GM19438 (cell line): ENCODE results near the gene SLC26A1.

ENCODE experiments used
- ATAC-seq: cut with Tn5 transposase; IDR thresholded peaks from one replicate; pipeline ENCODE4 v1.9.1; 2021; ENCODE audit warnings: low read depth; ENCODE audit not compliant: unreplicated experiment

The SLC26A1 gene

GRCh38 chr4:957231-957580 is 36.0 kb downstream of the SLC26A1 start:
- ATAC-seq = no peak

DNA sequence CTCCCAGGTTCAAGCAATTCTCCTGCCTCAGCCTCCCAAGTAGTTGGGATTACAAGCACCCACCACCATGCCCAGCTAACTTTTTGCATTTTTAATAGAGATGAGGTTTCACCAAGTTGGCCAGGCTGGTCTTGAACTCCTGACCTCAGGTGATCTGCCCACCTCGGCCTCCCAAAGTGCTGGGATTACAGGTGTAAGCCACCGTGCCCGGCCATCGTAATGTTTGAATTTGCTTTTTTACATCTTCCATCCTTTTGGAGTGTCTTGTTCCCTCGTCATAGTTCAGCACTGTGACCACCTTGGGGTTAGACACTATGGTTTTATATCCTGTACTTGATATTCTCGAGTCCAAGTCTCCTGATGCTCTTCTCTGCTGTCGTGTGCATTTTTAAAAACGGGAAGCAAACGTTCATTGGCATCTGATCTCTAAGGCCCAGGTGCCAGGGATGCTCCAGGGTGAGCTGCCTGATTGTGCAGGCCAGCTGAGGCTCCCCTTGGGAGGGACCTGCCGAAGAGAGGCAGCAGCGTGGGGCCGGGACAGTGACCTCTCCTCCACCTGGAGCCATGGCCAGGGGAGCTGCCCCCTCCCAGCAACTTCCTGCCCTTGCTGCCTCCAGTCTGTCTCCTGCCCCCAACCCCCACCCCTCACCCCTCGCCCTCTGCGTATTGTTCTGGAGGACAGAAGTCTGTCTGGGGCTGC is 36.5 kb downstream of the SLC26A1 start:
- no peak for ATAC-seq

DNA sequence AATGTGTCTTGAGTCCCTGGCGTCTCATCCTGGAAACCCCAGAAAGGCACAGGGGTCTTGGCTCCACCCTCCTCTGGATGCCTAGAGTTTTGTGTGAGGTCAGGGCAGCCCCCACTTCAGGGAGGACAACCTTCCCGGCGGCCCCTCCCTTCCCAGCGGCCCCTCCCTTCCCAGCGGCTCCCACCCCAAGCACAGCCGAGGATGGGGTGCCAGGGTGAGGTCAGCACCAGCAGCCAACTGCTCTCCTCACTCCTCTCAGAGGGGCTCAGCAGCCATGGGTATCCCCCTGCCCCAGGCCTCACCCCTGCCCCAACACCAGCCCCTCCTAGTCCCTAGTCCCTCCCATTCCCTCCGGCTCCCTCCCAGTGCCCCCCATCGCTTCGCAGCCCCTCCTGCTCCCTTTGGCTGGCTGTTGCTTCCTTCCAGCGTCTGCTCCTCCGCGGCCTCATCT is 37.2 kb downstream of the SLC26A1 start:
- ATAC-seq = no peak

- no peak for ATAC-seq
Observed at GRCh38 chr4:955161-955921, 37.9 kb downstream of the SLC26A1 start.

GRCh38 chr4:954211-955020 is 38.8 kb downstream of the SLC26A1 start:
- ATAC-seq = no peak

DNA sequence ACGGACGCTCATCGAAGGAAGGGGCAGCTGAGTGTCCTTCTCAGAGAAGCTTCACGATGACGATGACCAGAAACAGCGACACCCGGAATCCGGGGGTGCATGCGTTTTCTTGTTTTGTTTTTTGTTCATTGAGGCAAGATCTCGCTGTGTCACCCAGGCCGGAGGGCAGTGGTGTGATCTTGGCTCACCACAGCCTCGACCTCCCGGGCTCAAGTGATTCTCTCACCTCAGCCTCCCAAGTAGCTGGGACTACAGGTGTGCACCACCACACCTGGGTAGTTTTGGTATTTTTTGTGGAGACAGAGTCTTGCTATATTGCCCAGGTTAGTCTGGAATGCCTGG is 39.7 kb downstream of the SLC26A1 start:
- no peak for ATAC-seq

GRCh38 chr4:952881-953573 is 40.2 kb downstream of the SLC26A1 start:
- no peak for ATAC-seq

DNA sequence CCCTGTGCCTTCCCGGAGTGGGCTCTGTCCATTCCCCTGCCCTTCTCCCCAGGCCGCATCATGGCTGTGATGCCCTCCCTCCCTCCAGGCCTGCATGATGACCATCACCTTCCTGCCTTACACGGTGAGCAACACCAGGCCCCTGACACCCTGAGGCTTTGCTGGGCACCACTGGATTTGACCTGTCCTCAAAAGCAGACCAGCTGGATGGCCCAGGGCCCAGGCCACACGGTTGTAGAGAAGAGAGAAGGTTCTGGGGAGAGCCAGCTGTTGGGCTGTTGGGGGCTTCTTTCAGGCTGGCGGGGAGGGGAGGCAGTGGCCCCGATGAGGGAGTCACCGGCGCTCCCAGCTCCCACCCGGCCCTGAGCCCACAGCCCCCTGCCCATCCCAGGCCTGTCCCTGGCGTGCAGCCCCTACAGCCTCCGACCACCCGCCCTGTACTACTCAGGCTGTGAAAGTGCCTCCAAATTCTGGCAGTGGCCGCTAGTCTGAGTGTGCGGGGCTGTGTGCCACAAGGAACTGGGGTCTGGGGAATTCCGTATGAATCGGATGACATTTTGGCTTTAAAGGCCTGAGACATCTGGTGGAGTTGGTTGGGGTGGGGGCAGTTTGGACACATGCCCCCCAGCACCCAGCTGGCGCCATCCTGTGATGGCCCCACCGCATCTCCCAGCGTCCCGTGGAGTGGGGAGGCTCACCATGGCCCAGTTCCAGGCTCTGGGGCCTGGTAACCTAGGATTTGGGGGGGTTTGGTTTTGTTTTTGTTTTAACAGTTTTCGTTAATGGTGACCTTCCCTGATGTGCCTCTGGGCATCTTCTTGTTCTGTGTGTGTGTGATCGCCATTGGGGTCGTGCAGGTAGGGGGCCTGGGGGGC is 41.4 kb downstream of the SLC26A1 start:
- no peak for ATAC-seq

GRCh38 chr4:951186-951585 is 42.0 kb downstream of the SLC26A1 start:
- ATAC-seq = no peak

GRCh38 chr4:950136-951020 is 42.8 kb downstream of the SLC26A1 start:
- ATAC-seq = no peak

- ATAC-seq = no peak
Observed at GRCh38 chr4:949656-950055, 43.5 kb downstream of the SLC26A1 start.

DNA sequence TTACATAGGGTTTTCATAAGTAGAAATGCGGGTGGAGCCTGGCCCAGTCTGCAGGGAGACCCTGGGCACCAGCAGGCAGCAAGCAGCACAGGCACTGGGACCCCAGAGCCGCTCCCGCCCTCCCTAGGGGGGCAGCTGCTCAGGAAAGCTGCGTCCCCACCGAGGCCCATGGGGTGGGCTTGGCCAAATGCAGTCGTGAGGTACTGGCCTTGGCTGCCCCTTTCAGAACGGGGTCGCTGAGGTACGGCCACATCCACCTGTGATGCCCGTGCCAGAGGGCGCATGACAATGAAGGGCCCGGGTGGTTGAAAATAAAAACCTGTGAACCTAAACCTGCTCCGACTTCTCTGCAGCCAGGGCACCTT is 44.3 kb downstream of the SLC26A1 start:
- ATAC-seq = no peak

- ATAC-seq = no peak
Observed at GRCh38 chr4:948101-948935, 44.9 kb downstream of the SLC26A1 start.

DNA sequence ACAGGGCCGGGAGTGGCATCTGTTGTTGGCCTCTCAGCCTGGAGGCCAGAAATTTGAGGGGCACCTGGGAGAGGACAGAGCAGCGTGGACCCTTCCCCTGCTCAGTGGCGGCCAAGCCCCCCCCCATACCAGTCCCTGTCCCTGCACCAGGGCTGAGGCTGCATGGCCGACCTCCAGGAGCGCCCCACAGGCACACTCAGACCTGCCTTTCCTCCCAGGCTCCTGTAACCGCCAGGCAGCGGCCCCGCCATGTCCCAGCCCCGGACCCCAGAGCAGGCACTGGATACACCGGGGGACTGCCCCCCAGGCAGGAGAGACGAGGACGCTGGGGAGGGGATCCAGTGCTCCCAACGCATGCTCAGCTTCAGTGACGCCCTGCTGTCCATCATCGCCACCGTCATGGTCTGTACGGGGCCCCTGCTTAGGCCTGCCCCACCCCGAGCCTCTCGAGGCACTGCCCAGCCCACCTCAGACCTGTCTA is 45.7 kb downstream of the SLC26A1 start:
- no peak for ATAC-seq

- no peak for ATAC-seq
Observed at GRCh38 chr4:946517-947471, 46.4 kb downstream of the SLC26A1 start.

GRCh38 chr4:946103-946450 is 47.1 kb downstream of the SLC26A1 start:
- ATAC-seq = no peak
